Measurements from ENCODE around the gene GPR87.

- TF ChIP-seq EGR1 (IDR thresholded peaks at IDR 0.05; ENCODE audit: low read depth), result no peak
- TF ChIP-seq EZH2 (IDR thresholded peaks at IDR 0.05), result no peak
- TF ChIP-seq, protein P1, sequence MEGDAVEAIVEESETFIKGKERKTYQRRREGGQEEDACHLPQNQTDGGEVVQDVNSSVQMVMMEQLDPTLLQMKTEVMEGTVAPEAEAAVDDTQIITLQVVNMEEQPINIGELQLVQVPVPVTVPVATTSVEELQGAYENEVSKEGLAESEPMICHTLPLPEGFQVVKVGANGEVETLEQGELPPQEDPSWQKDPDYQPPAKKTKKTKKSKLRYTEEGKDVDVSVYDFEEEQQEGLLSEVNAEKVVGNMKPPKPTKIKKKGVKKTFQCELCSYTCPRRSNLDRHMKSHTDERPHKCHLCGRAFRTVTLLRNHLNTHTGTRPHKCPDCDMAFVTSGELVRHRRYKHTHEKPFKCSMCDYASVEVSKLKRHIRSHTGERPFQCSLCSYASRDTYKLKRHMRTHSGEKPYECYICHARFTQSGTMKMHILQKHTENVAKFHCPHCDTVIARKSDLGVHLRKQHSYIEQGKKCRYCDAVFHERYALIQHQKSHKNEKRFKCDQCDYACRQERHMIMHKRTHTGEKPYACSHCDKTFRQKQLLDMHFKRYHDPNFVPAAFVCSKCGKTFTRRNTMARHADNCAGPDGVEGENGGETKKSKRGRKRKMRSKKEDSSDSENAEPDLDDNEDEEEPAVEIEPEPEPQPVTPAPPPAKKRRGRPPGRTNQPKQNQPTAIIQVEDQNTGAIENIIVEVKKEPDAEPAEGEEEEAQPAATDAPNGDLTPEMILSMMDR (IDR thresholded peaks at IDR 0.05 in 2 of 3, conservative IDR thresholded peaks at IDR 0.05 in 1 of 3; ENCODE audit: borderline replicate concordance in 1 of 3, insufficient read depth in 1 of 3, low read depth in 2 of 3, low read length in 2 of 3), result no peak
- TF ChIP-seq POLR2A (IDR thresholded peaks at IDR 0.05; ENCODE audit: borderline replicate concordance, extremely low read depth, insufficient read depth, insufficient read length), result no peak
- no peak for TF ChIP-seq YY1 (IDR thresholded peaks at IDR 0.05; ENCODE audit: extremely low read depth, insufficient replicate concordance, low read depth, low read length)
- TF ChIP-seq RAD21 (IDR thresholded peaks at IDR 0.05; ENCODE audit: low read depth), result no peak
- TF ChIP-seq ZFX (IDR thresholded peaks at IDR 0.05), result no peak
- no peak for TF ChIP-seq POLR2AphosphoS5 (IDR thresholded peaks at IDR 0.05; ENCODE audit: low read depth, low read length)
- TF ChIP-seq ZNF274 (IDR thresholded peaks at IDR 0.05; ENCODE audit: low read depth, low read length), result no peak
- TF ChIP-seq SRF (IDR thresholded peaks at IDR 0.05; ENCODE audit: low read depth), result no peak
Measured at GRCh38 chr3:151321526-151321925, 4.9 kb upstream of the GPR87 start.
